Neural cell (in vitro differentiated cells): ENCODE data around the gene KIF14. TPM values are rescaled to one million over a fixed set of nuclear protein-coding genes. Genes with fewer than 3 reads are reported as not detected.

Experiments used
- H2AFZ ChIP-seq: fragments of 200-600, 300-800 bp; sonication (generic), shearing (Covaris generic); 2 replicates; pipeline ENCODE4 v1.6.0; 2014; ENCODE audit warnings: low read depth, mild to moderate bottlenecking, antibody characterized with exemption, low read length, moderate library complexity
- H3F3A ChIP-seq: fragments of 200-600 bp; shearing (Covaris generic); 2 replicates; pipeline ENCODE4 v1.6.1; 2016; ENCODE audit warnings: mild to moderate bottlenecking, moderate library complexity, mixed read lengths, antibody characterized with exemption, low read length; ENCODE audit not compliant: insufficient read depth, poor library complexity, severe bottlenecking
- H3K27ac ChIP-seq: fragments of 200-600, 300-800 bp; sonication (generic), shearing (Covaris generic); 2 replicates; pipeline ENCODE4 v1.5.1; 2014; ENCODE audit warnings: mild to moderate bottlenecking, low read length, moderate library complexity
- H3K27me3 ChIP-seq: fragments of 300-800, 200-600 bp; sonication (generic), shearing (Covaris generic); 2 replicates; pipeline ENCODE4 v1.6.0; 2014; ENCODE audit warnings: mild to moderate bottlenecking, low read depth, low read length, moderate library complexity; ENCODE audit not compliant: insufficient read depth
- H3K36me3 ChIP-seq: fragments of 300-800, 200-600 bp; sonication (generic), shearing (Covaris generic); 2 replicates; pipeline ENCODE4 v1.5.1; 2014; ENCODE audit warnings: mild to moderate bottlenecking, antibody characterized with exemption, low read length, moderate library complexity; ENCODE audit not compliant: insufficient read depth
- H3K4me2 ChIP-seq: fragments of 300-800, 200-600 bp; sonication (generic), shearing (Covaris generic); 2 replicates; pipeline ENCODE4 v1.6.0; 2014; ENCODE audit warnings: mild to moderate bottlenecking, low read length
- H3K4me3 ChIP-seq: fragments of 300-800, 200-600 bp; sonication (generic), shearing (Covaris generic); 2 replicates; pipeline ENCODE4 v1.5.1; 2014; ENCODE audit warnings: mild to moderate bottlenecking, low read length, moderate library complexity
- H3K79me2 ChIP-seq: fragments of 200-600 bp; shearing (Covaris generic); replicated peaks from 2 replicates; pipeline ENCODE4 v1.6.0; 2014; ENCODE audit warnings: mild to moderate bottlenecking, low read length, moderate library complexity; ENCODE audit not compliant: insufficient read depth
- H3K9ac ChIP-seq: fragments of 300-800, 200-600 bp; sonication (generic), shearing (Covaris generic); 2 replicates; pipeline ENCODE4 v1.6.1; 2016; ENCODE audit warnings: mild to moderate bottlenecking, low read length, mixed read lengths
- H3K9me2 ChIP-seq: fragments of 200-600 bp; shearing (Covaris generic); 2 replicates; pipeline ENCODE4 v1.6.1; 2016; ENCODE audit warnings: mild to moderate bottlenecking, low read length, mixed read lengths; ENCODE audit not compliant: insufficient read depth
- H3K9me3 ChIP-seq: fragments of 200-600, 300-800 bp; sonication (generic), shearing (Covaris generic); 2 replicates; pipeline ENCODE4 v1.6.1; 2016; ENCODE audit warnings: mild to moderate bottlenecking, mixed run types, low read length, moderate library complexity, mixed read lengths
- H4K20me1 ChIP-seq: fragments of 200-600 bp; shearing (Covaris generic); 2 replicates; pipeline ENCODE4 v1.6.1; 2016; ENCODE audit warnings: mild to moderate bottlenecking, mixed run types; ENCODE audit not compliant: insufficient read depth
- EP300 ChIP-seq: fragments of 450-650 bp; conservative IDR thresholded peaks from 2 replicates; pipeline ENCODE4 v1.6.1; 2014; ENCODE audit warnings: antibody characterized with exemption, mild to moderate bottlenecking, moderate library complexity; ENCODE audit not compliant: poor library complexity, severe bottlenecking
- EZH2 ChIP-seq: fragments of 200-600, 300-800 bp; shearing (Covaris generic), sonication (generic); IDR thresholded peaks from 2 replicates; pipeline ENCODE4 v1.6.1; 2014; ENCODE audit warnings: antibody characterized with exemption, low read length, borderline replicate concordance, mild to moderate bottlenecking; ENCODE audit not compliant: insufficient read depth, poor library complexity, severe bottlenecking
- MXI1 ChIP-seq: fragments of 450-650 bp; conservative IDR thresholded peaks from 2 replicates; pipeline ENCODE4 v1.6.1; 2014; ENCODE audit warnings: antibody characterized with exemption, mild to moderate bottlenecking; ENCODE audit not compliant: poor library complexity, severe bottlenecking
- POLR2AphosphoS5 ChIP-seq: IDR thresholded peaks from 2 replicates; pipeline ENCODE4 v1.6.1; 2012
- RAD21 ChIP-seq: fragments of 450-650 bp; conservative IDR thresholded peaks from 2 replicates; pipeline ENCODE4 v1.6.1; 2014; ENCODE audit warnings: antibody characterized with exemption, mild to moderate bottlenecking, moderate library complexity
- SMC3 ChIP-seq: fragments of 450-650 bp; conservative IDR thresholded peaks from 2 replicates; pipeline ENCODE4 v1.6.1; 2014; ENCODE audit warnings: antibody characterized with exemption, mild to moderate bottlenecking, moderate library complexity; ENCODE audit not compliant: poor library complexity
- TAF1 ChIP-seq: IDR thresholded peaks from 2 replicates; pipeline ENCODE4 v1.6.1; 2012; ENCODE audit warnings: low read depth
- polyA plus RNA-seq: library from polyadenylated mRNA; depleted of rRNA; stranded (reverse); fragments of >200 nt; gene quantifications from 2 replicates; pipeline ENCODE4 v1.2.3, GENCODE V29; 2014
- TF ChIP-seq, protein P1 (sequence below): fragments of 450-650 bp; IDR thresholded peaks from 2 replicates; pipeline ENCODE4 v1.5.1; 2014; ENCODE audit warnings: antibody characterized with exemption, mild to moderate bottlenecking, moderate library complexity; ENCODE audit not compliant: poor library complexity, severe bottlenecking
- TF ChIP-seq, protein P2 (sequence below): IDR thresholded peaks from 2 replicates; pipeline ENCODE4 v1.6.1; 2012; ENCODE audit warnings: borderline replicate concordance

KIF14 gene
- polyA plus RNA-seq, 1 donor from 2014 or later = 0.69 TPM

DNA sequence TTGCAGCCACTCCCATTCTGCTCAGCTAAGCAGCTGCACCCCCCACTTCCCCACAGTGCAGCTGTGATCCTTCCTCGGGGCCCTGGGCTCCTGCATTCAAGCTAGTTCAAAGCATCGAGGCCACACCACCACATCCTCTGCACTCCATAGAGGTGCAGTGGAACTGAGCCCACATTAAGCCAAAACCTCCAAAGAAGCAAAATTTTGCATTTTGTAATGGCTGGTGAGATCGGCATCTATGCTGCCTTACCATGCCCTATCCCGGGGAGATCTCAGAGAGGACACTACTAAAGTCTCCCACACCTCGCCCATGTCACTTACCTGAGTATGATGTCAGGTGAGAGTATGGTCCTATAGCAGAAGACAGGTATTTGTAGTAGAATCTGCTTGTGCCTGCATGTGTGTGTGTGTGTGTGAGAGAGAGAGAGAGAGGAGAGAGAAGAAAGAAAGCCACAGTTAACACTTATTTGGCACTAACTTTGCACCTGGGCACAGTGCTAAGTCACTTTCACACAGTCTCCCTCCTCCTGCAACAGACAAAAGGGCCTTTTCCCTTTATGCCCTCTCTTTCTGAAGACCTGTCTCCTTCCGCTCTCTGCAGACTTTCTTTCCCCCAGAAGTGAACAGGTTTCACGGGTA lies 89.8 kb downstream of the KIF14 start:
- Histone ChIP-seq H3K9me3 (no peaks in the 10 kb centered on the region), H3K36me3 (no peaks in the 10 kb centered on the region)

GRCh38 chr1:200528858-200529606 lies 91.5 kb downstream of the KIF14 start:
- H2AFZ ChIP-seq = no peak overlapping the region
- no peak overlapping the region for H3K27ac ChIP-seq
- no peaks in the 10 kb centered on the region for H3F3A ChIP-seq
- no peak overlapping the region for H3K4me3 ChIP-seq
- H3K9me2 ChIP-seq = no peaks in the 10 kb centered on the region
- TF ChIP-seq TAF1 (no peak), EZH2 (no peak), POLR2AphosphoS5 (no peak), MXI1 (no peak), RAD21 (no peak), SMC3 (no peak), EP300 (no peak)
- TF ChIP-seq, protein P1, sequence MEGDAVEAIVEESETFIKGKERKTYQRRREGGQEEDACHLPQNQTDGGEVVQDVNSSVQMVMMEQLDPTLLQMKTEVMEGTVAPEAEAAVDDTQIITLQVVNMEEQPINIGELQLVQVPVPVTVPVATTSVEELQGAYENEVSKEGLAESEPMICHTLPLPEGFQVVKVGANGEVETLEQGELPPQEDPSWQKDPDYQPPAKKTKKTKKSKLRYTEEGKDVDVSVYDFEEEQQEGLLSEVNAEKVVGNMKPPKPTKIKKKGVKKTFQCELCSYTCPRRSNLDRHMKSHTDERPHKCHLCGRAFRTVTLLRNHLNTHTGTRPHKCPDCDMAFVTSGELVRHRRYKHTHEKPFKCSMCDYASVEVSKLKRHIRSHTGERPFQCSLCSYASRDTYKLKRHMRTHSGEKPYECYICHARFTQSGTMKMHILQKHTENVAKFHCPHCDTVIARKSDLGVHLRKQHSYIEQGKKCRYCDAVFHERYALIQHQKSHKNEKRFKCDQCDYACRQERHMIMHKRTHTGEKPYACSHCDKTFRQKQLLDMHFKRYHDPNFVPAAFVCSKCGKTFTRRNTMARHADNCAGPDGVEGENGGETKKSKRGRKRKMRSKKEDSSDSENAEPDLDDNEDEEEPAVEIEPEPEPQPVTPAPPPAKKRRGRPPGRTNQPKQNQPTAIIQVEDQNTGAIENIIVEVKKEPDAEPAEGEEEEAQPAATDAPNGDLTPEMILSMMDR = no peak
- no peak overlapping the region for H3K4me2 ChIP-seq
- no peaks in the 10 kb centered on the region for H4K20me1 ChIP-seq
- H3K9ac ChIP-seq = no peak overlapping the region
- H3K9me3 ChIP-seq = no peaks in the 10 kb centered on the region
- no peaks in the 10 kb centered on the region for H3K79me2 ChIP-seq
- no peaks in the 10 kb centered on the region for H3K27me3 ChIP-seq
- H3K36me3 ChIP-seq = no peaks in the 10 kb centered on the region

More for the DNA sequence above, 89.8 kb downstream of the KIF14 start:
- H3F3A ChIP-seq = no peaks in the 10 kb centered on the region
- H3K9ac ChIP-seq = no peak overlapping the region
- no peaks in the 10 kb centered on the region for H3K27me3 ChIP-seq
- H3K79me2 ChIP-seq = no peaks in the 10 kb centered on the region
- H3K4me2 ChIP-seq = no peak overlapping the region
- H3K27ac ChIP-seq = no peak overlapping the region
- no peaks in the 10 kb centered on the region for H3K9me2 ChIP-seq
- H3K4me3 ChIP-seq = no peak overlapping the region
- H2AFZ ChIP-seq = no peak overlapping the region
- TF ChIP-seq, protein P2, sequence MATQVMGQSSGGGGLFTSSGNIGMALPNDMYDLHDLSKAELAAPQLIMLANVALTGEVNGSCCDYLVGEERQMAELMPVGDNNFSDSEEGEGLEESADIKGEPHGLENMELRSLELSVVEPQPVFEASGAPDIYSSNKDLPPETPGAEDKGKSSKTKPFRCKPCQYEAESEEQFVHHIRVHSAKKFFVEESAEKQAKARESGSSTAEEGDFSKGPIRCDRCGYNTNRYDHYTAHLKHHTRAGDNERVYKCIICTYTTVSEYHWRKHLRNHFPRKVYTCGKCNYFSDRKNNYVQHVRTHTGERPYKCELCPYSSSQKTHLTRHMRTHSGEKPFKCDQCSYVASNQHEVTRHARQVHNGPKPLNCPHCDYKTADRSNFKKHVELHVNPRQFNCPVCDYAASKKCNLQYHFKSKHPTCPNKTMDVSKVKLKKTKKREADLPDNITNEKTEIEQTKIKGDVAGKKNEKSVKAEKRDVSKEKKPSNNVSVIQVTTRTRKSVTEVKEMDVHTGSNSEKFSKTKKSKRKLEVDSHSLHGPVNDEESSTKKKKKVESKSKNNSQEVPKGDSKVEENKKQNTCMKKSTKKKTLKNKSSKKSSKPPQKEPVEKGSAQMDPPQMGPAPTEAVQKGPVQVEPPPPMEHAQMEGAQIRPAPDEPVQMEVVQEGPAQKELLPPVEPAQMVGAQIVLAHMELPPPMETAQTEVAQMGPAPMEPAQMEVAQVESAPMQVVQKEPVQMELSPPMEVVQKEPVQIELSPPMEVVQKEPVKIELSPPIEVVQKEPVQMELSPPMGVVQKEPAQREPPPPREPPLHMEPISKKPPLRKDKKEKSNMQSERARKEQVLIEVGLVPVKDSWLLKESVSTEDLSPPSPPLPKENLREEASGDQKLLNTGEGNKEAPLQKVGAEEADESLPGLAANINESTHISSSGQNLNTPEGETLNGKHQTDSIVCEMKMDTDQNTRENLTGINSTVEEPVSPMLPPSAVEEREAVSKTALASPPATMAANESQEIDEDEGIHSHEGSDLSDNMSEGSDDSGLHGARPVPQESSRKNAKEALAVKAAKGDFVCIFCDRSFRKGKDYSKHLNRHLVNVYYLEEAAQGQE = no peak
- no peak for TF ChIP-seq TAF1
- H4K20me1 ChIP-seq = no peaks in the 10 kb centered on the region
